ENCODE results near the gene ACSF2.
"Not testable (repeated sequence)": the region's sequence is repeated elsewhere in the genome, so short reads cannot be mapped to it uniquely, and the experiment has no call there.

Gene ACSF2

DNA sequence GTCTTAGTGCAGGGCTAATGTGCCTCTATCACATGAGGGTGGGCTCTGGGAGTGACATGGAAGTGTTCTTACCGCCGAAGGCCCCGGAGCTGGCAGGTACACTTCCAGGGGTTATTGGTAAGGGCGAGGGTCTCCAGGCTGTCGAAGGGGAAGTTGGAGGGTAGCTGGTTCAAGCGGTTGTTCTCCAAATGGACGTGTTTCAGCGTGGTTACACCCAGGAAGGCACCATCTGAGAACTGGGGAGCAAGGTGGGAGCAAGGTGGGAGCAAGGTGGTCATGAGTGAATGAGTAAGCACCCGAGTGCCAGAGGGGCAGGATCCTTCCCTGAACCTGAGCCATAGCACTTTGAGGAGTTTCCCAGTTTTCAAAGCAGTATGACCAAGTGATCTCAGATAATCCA is 39.6 kb downstream of the ACSF2 start:
- DNase-seq = no peak

DNA sequence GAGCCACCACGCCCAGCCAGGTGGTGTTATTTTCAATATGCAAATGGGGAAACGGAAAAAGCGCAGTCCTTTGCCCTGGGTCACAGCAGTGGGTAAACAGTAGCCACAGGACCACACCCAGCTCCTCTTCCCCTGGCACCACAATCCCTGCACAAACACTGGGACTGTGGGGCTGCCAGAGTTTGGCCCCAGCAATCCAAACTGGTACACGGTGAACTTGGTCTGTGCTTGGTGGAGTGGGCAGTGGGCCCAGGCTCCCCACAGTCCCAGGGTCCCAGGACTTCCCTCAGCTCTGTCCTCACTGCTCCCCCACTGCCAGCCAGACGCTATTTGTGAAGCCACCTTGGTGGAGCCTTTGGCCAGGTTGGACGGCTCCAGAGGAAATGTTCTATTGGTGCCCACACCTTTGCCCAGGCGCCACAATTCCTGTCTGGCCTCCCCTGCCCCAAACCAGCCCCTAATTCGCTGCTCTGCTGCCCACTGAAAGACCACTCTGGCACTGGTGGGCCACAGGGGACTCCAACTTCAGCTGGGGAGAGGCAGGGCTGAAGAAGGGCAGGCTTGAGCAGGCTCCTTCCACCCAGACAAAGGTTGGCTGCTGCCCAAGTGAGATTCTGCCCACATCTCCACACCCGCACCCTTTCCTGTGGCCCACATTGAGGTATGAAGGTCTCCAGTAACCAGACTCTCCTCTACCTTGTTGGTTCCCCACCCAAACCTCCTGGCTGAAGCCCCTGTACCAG is 40.5 kb downstream of the ACSF2 start:
- no peak for DNase-seq

DNA sequence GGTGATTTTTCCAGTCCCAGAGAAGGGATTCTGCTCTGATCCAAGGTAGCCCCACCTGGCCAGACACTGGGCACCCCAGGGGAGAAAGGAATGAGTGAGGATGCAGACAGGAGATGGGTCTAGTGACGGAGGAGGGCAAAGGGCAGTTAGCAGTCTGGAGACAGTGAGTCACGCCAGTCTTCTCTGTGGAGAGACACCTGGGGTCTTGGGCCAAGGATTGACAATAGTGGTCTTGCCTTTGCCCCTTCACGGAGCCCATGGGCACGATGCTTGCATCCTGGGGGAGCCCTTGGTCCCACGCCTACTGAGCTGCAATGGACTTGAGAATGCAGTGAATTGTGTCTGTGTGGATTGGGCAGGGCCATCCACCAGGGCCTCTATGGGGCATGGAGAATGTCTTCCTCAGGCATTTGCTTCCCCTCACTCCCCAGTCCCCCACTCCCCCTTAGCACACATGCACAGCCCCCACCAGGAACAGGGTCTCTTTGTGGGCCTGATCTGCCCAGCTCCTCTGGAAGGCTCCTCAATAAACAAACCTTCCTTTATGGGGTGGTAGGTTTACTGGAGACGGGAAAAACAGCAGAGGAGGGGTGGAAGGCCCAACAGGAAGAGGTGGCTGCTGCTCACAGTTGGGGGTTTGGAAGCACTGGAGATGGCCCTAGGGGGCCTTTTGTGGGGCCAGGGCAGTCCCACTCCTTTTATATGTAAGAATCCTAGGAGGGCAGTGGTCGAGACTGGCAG is 41.3 kb downstream of the ACSF2 start:
- no peak for DNase-seq

DNA sequence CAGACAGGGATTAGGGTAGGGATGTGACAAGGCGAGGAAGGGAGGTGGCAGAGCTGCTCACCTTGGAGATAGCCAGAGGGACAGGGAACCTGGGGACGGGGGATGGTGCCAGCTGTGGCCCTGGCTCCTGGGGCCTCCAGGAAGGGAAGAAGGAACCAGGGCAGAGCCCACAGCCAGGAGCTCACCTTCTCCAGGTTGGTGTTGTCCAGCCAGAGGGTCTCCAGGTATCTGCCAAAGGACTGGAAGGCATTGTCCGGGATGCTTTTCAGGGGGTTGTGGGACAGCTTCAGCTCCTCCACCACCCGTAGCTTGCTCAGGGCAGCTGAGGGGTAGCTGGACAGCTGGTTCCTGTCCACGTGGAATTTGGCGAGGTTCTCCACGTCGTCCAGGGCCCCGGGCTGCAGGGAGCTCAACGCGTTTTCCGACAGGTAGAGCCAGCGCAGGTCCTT is 41.9 kb downstream of the ACSF2 start:
- no peak for DNase-seq

DNA sequence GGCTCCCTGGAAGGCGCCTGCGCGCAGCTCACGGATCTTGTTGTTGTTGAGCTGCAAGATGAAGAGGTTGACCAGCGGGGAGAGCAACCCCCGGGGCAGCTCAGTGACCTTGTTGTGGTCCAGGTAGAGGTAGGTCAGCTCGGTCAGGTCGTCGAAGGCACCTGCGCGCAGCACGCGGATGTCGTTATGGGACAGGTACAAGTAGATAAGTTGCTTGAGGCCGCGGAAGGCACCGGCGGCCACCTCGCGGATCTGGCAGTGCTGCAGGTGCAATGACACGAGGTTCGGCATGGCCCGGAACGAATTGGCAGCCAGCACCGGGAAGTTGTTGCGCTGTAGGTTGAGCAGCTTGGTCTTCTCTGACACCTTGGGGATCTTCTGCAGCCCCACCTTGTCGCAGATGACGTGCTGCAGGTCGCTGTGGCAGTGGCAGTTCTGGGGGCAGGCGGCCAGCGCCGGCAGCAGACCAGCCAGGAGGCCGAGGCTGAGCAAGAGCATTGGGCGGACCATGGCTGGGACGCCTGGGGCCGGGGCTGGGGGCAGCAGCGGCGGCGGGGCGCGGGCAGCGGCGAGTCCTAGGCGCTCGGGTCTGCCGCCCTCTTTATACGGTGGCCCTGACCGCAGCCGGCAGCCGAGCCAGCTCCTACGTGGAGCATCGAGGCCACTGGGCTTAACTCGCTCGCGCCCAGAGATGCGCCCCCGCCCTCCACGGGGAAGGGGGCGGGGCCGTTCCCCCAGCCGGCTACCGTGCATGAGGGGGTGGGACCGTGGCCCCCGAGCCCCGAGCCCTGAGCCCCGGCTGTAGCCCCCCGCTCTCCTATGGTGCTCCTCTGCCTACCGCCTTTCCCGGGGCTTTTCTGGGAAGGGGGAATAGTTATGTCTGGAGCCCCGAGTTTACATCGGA is 42.5 kb downstream of the ACSF2 start, which contains the start of gene CHAD:
TSS of gene CHAD (minus strand) at position 577 of the 904 bp plus-strand sequence. CDS start at position 510, 67 bp downstream.
- no peak for DNase-seq

DNA sequence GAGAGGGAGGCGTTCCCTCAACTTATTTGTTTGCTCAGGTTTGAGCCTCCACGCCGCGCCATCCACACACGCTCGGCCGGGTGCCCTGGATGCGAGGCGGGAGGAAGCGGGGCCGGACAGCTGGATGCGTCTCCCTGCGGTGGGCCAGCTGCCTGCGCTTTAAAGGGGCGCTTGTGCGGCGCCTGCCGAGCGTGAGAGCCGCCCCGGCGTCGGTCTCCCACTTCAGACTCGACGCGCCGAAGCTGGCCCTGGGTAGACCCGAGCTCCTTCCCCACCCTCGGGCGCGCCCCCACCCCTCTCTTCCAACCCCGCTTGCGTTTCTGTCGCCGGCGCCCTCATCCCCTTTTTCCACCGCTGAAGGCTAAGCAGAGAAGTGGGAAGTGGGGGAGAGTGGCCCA is 43.2 kb downstream of the ACSF2 start:
- no peak for DNase-seq

DNA sequence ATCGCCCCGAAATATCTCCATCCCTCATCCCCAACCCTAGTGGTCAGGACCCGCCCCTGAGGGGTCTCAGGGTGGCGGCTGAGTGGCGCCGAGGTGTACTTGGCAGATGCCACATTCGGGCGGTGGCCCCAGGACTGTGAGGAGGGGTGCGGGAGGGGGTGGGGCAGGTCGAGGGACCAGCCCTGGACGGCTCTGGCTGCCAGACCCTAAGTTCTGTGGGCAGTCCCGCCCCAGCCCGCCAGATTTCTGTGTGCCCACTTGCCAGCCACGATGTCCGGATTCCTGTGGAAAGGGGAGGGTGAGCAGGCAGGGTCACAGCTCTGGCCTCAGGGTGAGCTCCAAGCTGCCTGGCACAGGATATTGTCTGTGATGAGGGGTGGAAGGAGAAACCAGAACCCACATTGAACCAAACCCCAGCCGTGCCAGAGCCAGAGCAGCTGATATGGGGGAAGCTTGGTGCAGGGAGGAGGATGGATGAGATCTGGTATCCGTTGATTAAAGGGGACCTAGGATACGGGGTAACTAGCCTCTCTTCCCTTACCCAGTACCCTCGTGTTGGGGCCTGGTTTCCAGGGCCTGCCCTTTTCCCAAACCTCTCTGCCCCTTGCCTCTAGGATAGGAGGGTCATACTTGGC is 43.8 kb downstream of the ACSF2 start:
- no peak for DNase-seq

DNA sequence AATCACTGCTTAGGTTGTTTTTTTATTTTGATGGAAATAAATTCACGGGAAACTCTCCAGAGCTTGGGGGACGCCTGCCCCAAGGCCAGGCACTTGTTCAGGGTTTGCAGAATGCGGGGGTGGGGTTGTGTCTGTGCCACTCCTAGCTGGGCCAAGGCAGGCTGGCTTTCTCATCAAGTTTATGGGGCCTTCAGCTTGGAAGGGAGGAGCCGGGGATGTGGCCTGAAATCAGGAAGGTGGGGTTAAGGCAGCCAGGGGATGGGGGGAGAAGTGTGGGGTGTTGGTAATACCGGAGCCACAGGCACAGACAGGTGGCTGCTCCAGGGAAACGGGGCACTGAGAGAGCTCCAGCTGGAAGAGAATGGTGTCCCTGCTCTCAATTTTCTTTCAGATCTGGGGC is 44.4 kb downstream of the ACSF2 start:
- DNase-seq = no peak

DNA sequence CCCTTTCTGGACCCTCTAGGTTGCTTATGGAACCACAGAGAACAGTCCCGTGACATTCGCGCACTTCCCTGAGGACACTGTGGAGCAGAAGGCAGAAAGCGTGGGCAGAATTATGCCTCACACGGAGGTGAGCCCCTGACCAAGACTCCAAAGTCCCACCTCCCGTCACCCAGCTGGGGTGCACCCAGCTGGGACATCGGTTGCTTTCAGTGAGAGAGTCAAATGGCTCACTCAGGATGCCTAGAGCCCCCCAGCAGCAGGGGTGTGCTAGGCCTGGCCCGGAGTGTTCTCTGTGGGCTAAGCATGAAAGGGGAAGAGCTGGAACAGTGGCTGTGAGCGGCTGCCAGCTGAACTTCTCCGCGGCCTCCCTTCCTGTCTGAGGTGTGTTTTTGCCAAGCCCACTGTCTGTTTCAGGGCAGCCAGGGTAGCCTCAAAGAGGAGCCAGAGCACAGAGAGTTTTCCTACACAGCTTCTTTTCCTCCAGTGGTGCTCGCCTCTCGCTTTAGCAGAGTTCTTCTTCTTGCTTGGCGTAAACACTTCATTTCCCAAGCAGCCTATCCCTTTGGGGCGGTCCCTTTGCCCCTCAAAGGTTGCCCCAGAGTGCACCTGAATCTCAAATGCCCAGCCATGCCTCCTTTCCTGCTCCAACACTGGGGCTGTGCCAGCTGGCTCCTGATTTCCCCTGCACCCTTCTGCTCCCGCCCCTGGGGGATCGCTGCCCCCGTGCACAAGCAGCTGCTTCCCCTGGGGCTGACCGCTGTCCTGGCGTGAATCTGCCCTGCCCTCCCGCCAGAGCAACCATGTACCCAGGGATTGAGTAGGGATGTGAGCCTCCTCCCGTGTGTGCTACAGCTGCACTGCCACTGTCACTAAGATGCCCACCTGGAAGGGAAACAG is 45.2 kb downstream of the ACSF2 start:
- DNase-seq = no peak

DNA sequence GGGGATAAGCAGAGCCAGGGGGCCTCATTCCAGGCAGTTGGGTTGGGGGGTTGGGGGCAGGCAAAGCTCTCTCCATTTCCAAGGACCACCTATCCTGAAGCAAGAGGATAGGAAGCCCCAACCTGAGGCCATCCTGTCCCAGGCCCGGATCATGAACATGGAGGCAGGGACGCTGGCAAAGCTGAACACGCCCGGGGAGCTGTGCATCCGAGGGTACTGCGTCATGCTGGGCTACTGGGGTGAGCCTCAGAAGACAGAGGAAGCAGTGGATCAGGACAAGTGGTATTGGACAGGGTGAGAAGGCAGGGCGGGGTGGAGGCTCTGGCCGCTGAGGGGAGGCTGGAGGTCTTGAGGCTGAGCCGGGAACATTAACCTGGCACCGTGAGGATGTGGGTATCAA is 46.3 kb downstream of the ACSF2 start:
- no peak for DNase-seq

DNA sequence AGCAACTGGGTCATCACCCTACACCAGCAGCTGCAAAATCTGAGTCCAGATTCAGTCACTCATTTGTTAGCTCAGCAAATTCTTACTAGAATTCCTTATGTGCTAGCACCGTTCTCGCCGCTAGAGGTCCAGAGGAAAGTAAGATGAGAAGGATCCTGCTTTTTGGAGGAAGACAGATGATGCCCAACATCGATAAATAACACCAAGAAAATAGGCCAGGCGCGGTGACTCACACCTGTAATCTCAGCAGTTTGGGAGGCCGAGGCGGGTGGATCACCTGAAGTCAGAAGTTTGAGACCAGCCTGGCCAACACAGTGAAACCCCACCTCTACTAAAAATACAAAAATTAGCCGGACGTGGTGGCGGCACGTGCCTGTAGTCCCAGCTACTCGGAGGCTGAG is 46.7 kb downstream of the ACSF2 start:
- peak; percentile 29 for DNase-seq

DNA sequence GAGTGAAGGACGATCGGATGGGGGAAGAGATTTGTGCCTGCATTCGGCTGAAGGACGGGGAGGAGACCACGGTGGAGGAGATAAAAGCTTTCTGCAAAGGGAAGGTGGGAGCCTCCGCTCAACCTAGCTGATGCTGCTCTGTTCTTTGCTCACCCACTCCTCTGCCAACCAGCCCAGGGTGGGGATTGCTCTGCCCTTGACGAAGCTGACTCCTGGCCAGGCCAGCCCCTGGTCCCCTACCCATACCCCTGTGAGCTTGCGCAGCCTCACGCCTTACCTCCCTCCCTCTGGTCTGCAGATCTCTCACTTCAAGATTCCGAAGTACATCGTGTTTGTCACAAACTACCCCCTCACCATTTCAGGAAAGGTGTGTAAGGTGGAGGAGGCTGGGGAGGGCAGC is 47.9 kb downstream of the ACSF2 start:
- DNase-seq = no peak

DNA sequence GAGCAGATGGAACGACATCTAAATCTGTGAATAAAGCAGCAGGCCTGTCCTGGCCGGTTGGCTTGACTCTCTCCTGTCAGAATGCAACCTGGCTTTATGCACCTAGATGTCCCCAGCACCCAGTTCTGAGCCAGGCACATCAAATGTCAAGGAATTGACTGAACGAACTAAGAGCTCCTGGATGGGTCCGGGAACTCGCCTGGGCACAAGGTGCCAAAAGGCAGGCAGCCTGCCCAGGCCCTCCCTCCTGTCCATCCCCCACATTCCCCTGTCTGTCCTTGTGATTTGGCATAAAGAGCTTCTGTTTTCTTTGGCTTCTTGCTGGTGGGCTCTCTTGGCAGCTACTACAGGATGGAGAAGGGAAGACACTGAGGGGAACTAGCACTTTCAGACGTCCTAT is 48.5 kb downstream of the ACSF2 start:
- DNase-seq = no peak

DNA sequence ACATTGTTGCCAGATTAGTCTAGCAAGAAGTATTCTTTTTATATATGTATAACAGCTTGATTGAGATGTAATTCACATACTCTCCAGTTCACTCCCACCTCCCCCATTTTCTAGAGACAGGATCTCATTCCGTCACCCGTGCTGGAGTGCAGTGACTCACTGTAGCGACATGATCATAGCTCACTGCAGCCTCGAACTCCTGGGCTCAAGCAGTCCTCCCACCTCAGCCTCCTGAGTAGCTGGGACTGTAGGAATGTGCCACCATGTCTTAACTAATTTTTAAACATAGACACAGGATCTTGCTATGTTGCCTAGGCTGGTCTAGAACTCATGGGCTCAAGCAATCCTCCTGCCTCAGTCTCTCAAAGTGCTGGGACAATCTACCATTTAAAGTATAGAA is 49.3 kb downstream of the ACSF2 start:
- peak; percentile 25 for DNase-seq

DNA sequence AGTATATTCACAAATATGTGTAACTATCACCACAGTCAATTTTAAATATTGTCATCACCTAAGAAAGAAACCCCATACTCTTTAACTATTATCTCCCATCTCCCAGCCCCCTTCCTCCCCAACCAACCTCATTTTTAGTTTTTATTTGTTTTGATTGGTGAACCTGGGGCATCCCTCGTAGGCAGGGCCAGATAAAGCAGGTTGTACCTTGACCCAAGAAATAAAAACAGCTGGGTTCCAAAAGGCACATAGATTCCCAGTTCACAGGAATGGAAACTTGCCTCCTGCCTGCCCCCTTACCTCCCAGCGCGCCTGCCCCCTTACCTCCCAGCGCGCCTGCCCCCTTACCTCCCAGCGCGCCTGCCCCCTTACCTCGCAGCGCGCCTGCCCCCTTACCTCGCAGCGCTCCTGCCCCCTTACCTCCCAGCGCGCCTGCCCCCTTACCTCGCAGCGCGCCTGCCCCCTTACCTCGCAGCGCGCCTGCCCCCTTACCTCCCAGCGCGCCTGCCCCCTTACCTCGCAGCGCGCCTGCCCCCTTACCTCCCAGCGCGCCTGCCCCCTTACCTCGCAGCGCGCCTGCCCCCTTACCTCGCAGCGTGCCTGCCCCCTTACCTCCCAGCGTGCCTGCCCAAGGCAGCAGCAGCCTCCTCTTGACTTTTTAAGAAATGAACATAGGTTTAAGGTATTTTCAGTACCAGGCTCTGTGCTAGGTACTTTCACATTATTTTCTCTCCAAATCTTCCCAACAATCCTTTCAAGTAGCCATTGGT is 49.9 kb downstream of the ACSF2 start:
- not testable (repeated sequence) for DNase-seq

DNA sequence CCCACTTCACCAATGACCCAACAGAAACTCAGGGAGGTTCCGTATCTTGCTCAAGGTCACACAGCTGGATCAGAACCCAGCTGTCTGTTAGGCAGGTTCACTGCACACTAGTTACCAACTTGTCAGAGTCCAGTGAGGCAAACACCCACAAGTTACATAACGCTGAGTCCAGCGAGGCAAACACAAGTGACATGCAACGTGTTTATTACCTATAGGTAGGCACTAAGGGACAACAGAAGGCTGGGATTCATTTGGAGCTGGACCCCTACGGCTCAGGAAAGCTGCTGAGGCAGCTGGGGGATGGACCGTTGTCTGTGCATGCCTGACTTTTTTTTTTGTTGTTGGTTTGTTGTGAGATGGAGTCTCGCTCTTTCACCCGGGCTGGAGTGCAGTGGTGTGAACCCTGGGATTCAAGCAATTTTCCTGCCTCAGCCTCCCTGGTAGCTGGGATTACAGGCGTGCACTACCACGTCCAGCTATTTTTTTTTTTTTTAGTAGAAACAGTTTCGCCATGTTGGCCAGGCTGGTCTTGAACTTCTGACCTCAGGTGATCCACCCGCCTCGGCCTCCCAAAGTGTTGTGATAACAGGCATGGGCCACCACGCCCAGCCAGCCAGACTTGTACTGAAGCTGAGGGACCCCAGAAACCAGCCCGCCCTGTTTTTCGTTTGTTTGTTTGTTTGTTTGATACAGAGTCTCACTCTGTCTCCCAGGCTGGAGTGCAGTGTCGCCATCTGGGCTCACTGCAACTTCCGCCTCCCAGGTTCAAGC is 50.7 kb downstream of the ACSF2 start:
- DNase-seq = no peak

DNA sequence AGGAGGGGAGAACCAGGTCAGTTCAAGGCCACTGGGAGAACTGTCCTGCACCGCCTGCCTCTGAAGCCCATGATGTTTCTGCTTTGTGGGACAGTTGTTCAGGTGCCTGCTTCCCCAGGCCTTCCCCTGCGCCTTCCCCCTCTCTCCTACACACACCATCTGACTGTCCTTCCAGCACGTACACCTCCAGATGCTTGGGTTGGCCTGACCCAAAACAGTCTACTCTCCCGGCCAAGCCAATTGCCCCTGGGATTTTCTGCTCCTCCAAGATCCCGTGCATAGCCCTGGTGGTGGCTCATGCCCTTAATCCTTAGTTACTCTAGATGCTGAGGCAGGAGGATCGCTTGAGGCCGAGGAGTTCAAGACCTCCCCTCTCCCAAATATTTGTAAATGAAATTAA is 52.0 kb downstream of the ACSF2 start:
- DNase-seq = no peak

DNA sequence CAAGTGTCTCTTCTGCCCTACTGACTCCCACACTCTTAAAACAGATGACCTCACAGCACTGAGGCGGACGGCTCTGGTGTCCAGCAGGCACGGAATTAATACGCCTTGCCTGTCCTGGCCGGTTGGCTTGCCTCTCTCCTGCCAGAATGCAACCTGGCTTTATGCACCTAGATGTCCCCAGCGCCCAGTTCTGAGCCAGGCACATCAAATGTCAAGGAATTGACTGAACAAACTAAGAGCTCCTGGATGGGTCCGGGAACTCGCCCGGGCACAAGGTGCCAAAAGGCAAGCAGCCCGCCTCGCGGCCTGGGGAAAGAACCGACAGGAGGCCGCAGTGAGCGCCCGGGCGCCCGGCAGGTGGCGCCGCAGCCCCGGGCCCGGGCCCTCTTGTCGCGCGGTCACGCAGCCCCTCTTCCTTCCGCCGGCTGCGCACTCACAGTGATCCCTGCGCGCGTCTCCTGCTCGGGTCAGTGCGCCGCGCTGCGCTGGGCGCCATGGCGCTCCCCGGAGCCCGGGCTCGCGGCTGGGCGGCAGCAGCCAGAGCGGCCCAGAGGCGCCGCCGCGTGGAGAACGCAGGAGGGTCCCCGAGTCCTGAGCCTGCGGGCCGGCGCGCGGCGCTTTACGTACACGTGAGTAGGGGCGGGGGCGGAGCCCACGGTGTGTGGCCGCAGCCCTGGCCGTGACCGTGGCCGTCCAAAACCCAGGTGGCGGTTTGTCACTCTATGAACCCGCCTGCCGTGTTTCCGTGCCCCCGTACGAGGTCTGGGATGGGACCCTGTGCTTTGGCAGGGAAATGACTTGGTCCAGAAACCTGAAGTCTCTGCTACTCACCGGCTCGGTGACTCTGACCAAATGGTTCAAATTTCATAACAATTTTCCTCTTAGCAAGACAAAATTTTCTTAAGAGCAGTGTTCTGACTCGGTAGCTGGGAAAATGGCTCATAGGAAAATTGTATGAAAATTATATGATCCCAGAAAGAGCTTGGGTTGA is 52.7 kb downstream of the ACSF2 start, which contains the start of gene RSAD1:
TSS of gene RSAD1 (plus strand) at position 470 of the 991 bp plus-strand sequence. CDS start at position 495, 25 bp downstream.
- DNase-seq = peak; percentile 92
